A549 treated with AZD9567 at 1 μM for 4 hours (cell line): ENCODE results near the gene TEX54. TPM values are rescaled to one million over a fixed set of nuclear protein-coding genes. Genes with fewer than 3 reads are reported as not detected.

Source experiments
- total RNA-seq: library from RNA; stranded (reverse); fragments of 200-300 nt; extraction: Qiagen RNA extraction; gene quantifications from 5 replicates; pipeline ENCODE4 v1.2.3, GENCODE V29; 2022; ENCODE audit not compliant: insufficient read depth

TEX54 gene
- not detected in 5 replicates for total RNA-seq

DNA sequence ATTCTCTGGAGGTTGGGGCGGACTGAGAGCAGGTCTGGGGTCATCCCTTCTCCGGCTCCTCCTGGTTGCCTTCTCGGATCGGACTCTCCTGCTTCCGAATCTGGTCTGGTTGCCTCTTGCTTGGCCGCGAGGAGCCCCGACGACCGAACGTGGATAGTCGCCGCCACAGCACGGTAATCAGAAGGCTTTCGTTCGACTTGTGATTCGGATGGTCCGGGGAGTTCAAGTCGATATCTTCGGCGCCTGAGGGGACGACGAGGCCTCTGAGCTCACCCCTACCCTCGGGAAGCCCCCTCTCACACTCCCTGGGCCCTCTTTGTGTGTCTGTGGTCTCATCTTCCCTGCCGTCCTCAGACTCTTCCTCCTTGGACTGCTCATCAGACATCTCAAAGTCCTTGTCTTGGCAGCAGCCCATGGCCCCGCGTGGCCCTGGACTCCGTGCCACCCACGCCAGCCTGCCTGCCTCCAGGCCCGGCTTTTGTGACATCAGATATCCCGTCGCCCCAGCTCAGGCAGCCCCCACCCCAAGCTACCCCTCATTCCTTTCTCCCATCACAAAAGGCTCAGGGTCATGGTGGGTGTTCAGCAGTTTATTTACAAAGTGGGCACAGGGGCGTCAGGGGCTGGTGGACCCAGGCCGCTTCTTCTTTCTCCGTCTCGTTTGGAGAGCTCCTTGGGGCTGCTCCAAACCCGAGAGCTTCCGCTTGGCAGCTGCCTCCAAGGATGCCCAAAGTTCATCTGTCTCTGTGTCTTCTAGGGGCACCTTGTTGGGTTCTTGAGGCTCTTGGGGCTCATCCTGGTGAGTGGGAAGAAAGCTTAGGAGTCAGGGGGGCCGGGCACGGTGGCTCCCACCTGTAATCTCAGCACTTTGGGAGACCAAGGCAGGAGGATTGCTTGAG, at the start of gene TEX54:
TEX54 (minus strand) TSS at position 506 of the 899 bp plus-strand sequence.

GRCh38 chr11:62880803-62881578, 48.4 kb upstream of the TEX54 start, which contains the start of gene SLC3A2:
TSS of gene SLC3A2 (plus strand) at chr11:62880896. CDS start at chr11:62881024, 128 bp downstream.

GRCh38 chr11:62839050-62839945, 6.7 kb upstream of the TEX54 start, which contains the start of gene WDR74:
TSS of gene WDR74 (minus strand) at chr11:62839590. CDS start at chr11:62839570, 20 bp downstream.

GRCh38 chr11:62831520-62832335, 913 bp downstream of the TEX54 start, which contains the start of gene STX5:
TSS of gene STX5 (minus strand) at chr11:62832051. CDS start at chr11:62831243, 808 bp downstream.

GRCh38 chr11:62805076-62805892, 27.4 kb downstream of the TEX54 start, which contains the start of gene NXF1:
TSS of gene NXF1 (minus strand) at chr11:62805440. CDS start at chr11:62805356, 84 bp downstream.

GRCh38 chr11:62791501-62792201, 41.0 kb downstream of the TEX54 start, which contains the start of gene TMEM223:
TSS of gene TMEM223 (minus strand) at chr11:62792006. CDS start at chr11:62791994, 12 bp downstream.

GRCh38 chr11:62787005-62787759, 45.5 kb downstream of the TEX54 start, which contains the start of gene TMEM179B:
TSS of gene TMEM179B (plus strand) at chr11:62787402. CDS start at chr11:62787432, 30 bp downstream.

Other genes with a start within 250 kb of the TEX54 start
- gene TUT1, start 241.3 kb downstream of the TEX54 start, total RNA-seq: 11.0 to 17.1 TPM (median 16.1 TPM) in 5 replicates
- 78.1 to 84.0 TPM (median 82.0 TPM) in 5 replicates for gene MTA2, start 231.0 kb downstream of the TEX54 start, total RNA-seq
- gene EML3, start 220.1 kb downstream of the TEX54 start, total RNA-seq: 19.0 to 24.5 TPM (median 22.2 TPM) in 5 replicates
- 1.6 to 4.0 TPM (median 3.3 TPM) in 5 replicates for gene ROM1, start 219.6 kb downstream of the TEX54 start, total RNA-seq
- 31.5 to 62.5 TPM (median 57.4 TPM) in 5 replicates for gene B3GAT3, start 210.9 kb downstream of the TEX54 start, total RNA-seq
- 235 to 274 TPM (median 257 TPM) in 5 replicates for gene GANAB, start 186.2 kb downstream of the TEX54 start, total RNA-seq
- 23.9 to 26.5 TPM (median 25.3 TPM) in 5 replicates for gene INTS5, start 179.5 kb downstream of the TEX54 start, total RNA-seq
- gene C11orf98, start 167.6 kb downstream of the TEX54 start, total RNA-seq: 105 to 143 TPM (median 136 TPM) in 5 replicates
- gene CSKMT, start 167.5 kb downstream of the TEX54 start, total RNA-seq: 13.6 to 21.8 TPM (median 18.4 TPM) in 5 replicates
- 19.0 to 37.4 TPM (median 35.6 TPM) in 5 replicates for gene UQCC3, start 161.2 kb downstream of the TEX54 start, total RNA-seq
- 2.6 to 5.1 TPM (median 4.1 TPM) in 5 replicates for gene LBHD1, start 160.6 kb downstream of the TEX54 start, total RNA-seq
- gene UBXN1, start 153.8 kb downstream of the TEX54 start, total RNA-seq: 86.8 to 127 TPM (median 119 TPM) in 5 replicates
- 0.06 to 0.13 TPM (median 0.10 TPM) in 4 of 5 replicates, not detected in the other for gene LRRN4CL, start 143.3 kb downstream of the TEX54 start, total RNA-seq
- gene BSCL2, start 125.4 kb downstream of the TEX54 start, total RNA-seq: 42.8 to 90.9 TPM (median 77.6 TPM) in 5 replicates
- gene GNG3, start 125.2 kb downstream of the TEX54 start, total RNA-seq: 0.09 TPM in 1 of 5 replicates, not detected in the others
- 37.9 to 42.5 TPM (median 40.9 TPM) in 5 replicates for gene HNRNPUL2, start 105.4 kb downstream of the TEX54 start, total RNA-seq
- gene TTC9C, start 104.4 kb downstream of the TEX54 start, total RNA-seq: 30.4 to 50.8 TPM (median 32.7 TPM) in 5 replicates
- gene ZBTB3, start 78.7 kb downstream of the TEX54 start, total RNA-seq: 1.0 to 2.9 TPM (median 1.3 TPM) in 5 replicates
- gene POLR2G, start 71.3 kb downstream of the TEX54 start, total RNA-seq: 165 to 192 TPM (median 183 TPM) in 5 replicates
- 14.2 to 15.2 TPM (median 14.7 TPM) in 5 replicates for gene TAF6L, start 61.4 kb downstream of the TEX54 start, total RNA-seq
- gene TMEM179B, start 45.4 kb downstream of the TEX54 start, total RNA-seq: 66.2 to 95.9 TPM (median 86.1 TPM) in 5 replicates
- gene TMEM223, start 40.8 kb downstream of the TEX54 start, total RNA-seq: 20.3 to 33.0 TPM (median 29.3 TPM) in 5 replicates
- gene NXF1, start 27.4 kb downstream of the TEX54 start, total RNA-seq: 59.2 to 67.6 TPM (median 64.3 TPM) in 5 replicates
- 18.0 to 29.8 TPM (median 27.4 TPM) in 5 replicates for gene STX5, start 790 bp downstream of the TEX54 start, total RNA-seq
- 56.0 to 86.0 TPM (median 83.4 TPM) in 5 replicates for gene WDR74, start 6.7 kb upstream of the TEX54 start, total RNA-seq
- gene SLC3A2, start 48.1 kb upstream of the TEX54 start, total RNA-seq: 779 to 1,086 TPM (median 990 TPM) in 5 replicates
- gene CHRM1, start 88.5 kb upstream of the TEX54 start, total RNA-seq: 0.03 to 0.06 TPM (median 0.03 TPM) in 3 of 5 replicates, not detected in the others
- not detected in 5 replicates for gene SLC22A6, start 152.1 kb upstream of the TEX54 start, total RNA-seq
- gene SLC22A8, start 183.0 kb upstream of the TEX54 start, total RNA-seq: not detected in 5 replicates